ENCODE measurements around the gene KRAS.

The KRAS gene

GRCh38 chr12:25195056-25195971 is 55.4 kb downstream of the KRAS start, which contains the start of the genes DNAI7 and ETFRF1:
DNAI7 (minus strand) TSS chr12:25195160; CDS start chr12:25195078, 82 bp downstream.
ETFRF1 (plus strand) TSS chr12:25195237; CDS start chr12:25203957, 8,720 bp downstream.
- peak; percentile 81 to 91 (median 89) for DNase-seq (ENCODE audit: low read depth in 3 of 3)

GRCh38 chr12:25194722-25195055 is 56.0 kb downstream of the KRAS start:
- DNase-seq (ENCODE audit: low read depth in 3 of 3): no peak

DNA sequence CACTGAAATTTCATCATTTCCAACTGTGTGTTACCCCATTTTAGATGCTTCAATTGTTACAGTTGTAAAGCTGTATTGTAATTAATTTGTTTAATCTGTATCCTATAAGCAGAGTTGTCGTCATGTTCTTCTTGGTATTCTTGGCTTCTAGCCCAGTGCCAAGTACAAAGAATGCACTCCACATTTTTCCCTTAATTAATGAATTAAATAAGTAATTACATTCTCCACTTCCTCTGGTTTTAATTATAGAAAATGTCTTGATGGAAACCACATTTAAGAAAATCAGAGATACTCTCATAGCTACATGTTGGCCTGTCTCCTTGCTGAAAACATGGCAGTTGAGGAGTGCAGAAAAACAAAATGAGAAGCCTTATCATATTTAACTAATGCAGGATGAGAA is 56.5 kb downstream of the KRAS start:
- no peak for DNase-seq (ENCODE audit: low read depth in 3 of 3)

- DNase-seq (ENCODE audit: low read depth in 3 of 3): no peak
Measured at GRCh38 chr12:25190793-25191192, 59.9 kb downstream of the KRAS start.

DNA sequence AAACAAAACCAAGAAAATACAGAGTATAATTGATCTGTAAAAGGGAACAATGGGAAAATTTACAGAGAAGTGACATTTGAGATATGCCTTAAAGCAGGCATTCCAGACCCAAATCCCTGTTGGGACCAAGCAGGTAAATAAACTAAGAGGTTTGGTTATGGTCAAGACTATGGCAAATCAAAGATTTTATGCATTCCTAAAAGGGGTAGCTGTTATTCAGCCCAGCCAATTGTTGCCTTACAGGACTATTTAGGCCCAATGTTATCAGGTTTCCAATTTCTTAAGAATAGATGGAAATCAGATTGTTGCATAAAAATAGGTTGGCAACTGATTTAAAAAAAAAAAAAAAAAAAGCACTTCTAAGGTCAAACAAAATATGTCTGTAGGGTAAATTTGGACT is 61.1 kb downstream of the KRAS start:
- no peak for DNase-seq (ENCODE audit: low read depth in 3 of 3)

DNA sequence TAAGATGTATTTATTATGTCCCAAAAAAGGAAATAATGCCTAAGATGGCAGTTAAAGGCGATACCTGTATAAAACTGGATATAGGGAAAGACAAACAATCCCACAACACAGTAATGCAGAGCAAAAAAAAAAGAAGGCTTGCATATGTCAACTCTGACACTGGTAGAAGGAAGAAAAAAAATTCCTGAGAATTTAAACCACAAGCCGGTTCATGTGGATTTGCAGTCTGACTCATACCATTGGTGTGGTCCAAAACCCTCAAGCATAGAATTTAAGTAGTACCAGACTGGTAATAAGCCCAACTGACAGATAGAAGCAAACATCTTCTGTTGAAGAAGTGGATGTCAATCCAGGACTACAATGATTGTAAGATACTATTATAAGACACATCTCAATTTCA is 62.9 kb downstream of the KRAS start:
- DNase-seq (ENCODE audit: low read depth in 3 of 3): no peak

- DNase-seq (ENCODE audit: low read depth in 3 of 3): no peak
Measured at GRCh38 chr12:25186788-25187402, 63.8 kb downstream of the KRAS start.

DNA sequence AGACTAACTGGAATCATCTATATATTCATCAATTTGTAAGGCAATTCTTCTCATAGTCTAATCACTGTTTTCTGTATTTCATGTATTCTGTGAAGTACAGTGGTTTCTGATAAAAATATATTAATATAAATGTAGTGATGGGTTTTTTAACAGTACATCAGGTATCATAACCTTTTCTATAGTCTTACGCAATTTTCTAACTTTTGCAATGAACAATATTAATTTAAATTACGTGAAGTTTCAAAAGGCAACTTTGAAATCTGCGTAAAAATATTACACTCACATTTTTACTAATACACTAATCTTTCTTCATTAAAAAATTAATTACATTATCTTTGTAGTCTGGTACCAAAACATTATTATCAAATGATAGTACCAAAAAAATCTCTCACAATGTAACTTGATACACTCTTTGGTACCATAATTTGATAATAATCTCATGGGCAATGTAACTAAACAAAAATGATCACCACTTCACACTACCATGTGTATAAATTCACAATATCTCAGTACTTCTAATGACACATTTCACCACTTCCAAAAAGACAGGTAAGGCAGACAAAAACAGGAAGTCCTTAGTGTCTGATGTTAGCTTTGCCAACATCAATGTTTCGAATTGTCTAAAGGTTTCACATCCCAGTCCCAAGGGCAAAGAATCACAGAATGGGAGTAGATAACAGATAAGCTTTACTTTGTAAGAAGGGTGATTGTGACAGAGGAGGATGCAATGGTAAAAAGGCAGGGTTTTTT is 64.5 kb downstream of the KRAS start:
- DNase-seq (ENCODE audit: low read depth in 3 of 3): no peak

DNA sequence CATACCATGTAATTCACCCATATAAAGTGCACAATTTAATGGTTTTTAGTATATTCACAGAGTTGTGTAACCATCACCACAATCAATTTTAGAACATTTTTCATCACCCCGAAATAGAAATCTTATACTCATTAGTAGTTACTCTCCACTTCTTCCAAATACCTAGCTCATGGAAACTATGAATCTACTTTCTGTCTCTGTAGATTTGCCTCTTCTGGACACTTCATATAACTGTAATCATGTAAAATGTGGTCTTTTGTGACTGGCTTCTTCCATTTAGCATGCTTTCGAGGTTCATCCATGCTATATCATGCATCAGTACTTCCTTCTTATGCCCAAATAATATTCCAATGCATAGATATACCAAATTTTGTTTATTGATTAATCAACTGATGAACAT is 66.6 kb downstream of the KRAS start:
- no peak for DNase-seq (ENCODE audit: low read depth in 3 of 3)

DNA sequence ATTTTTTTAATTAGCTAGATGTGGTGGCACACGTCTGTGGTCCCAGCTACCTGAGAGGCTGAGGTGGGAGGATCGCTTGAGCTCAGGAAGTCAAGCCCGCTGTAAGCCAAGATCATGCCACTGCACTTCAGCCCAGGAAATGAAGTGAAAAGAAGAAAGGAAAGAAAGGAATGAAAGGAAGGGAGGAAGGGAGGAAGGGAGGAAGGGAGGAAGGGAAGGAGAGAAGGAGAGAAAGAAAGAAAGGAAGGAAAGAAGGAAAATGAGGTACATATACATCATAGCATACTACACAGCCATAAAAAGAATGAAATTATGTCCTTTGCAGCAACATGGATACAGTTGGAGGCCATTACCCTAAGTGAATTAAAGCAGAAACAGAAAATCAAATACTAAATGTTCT is 68.0 kb downstream of the KRAS start:
- no peak for DNase-seq (ENCODE audit: low read depth in 3 of 3)

DNA sequence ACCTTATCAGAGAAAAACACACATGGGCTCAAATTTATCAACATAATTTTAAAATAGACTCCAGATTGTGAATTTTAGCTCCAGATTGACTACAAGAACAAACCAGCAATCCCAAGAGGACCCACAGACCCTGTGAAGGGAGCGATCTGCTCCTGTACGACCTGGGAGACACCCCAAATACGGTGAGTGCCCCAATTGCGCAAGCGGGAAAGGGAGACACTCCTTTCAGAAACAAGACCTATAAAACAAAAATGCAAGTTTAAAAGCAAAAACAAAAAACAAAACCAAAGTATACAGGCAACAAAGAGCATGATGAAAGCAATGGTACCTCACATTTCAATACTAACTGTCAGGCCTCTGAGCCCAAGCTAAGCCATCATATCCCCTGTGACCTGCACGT is 87.9 kb downstream of the KRAS start:
- DNase-seq (ENCODE audit: low read depth in 3 of 3): no peak

DNA sequence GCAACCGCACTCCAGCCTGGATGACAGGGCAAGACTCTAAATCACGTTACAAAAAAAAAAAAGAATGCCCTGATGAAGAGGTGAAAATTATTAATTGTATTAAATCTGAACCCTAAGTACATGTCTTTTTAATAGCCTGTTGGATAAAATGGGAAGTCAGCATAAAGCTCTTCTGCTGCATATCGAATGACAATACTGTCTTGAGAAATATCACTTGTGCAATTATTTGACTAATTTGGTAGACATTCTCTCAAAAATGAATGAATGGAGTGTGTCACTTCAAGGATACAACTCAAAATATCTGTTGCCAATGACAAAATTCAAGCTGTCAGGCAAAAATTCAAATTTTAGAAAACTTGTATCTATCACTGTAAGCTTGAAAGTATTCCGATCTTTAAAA is 94.7 kb downstream of the KRAS start:
- no peak for DNase-seq (ENCODE audit: low read depth in 3 of 3)

- DNase-seq (ENCODE audit: low read depth in 3 of 3): no peak
Measured at GRCh38 chr12:25155022-25155576, 95.6 kb downstream of the KRAS start.

All from stimulated activated CD4-positive, alpha-beta T cell treated with anti-CD3 and anti-CD28 coated beads, TNF-alpha, amount 100 ng/mL, for 4 hours (primary cell).